GM20431 (cell line): ENCODE measurements around the gene PPFIA2.
"Not testable (repeated sequence)": the region's sequence is repeated elsewhere in the genome, so short reads cannot be mapped to it uniquely, and the experiment has no call there.

Experiments
- in situ Hi-C: fragments of 300-500 bp; cut with MseI, MboI; formaldehyde crosslinking; loops from one replicate; pipeline ENCODE4 v1.15.0; 2020; ENCODE audit warnings: low sequenced_read_pairs; ENCODE audit not compliant: unreplicated experiment

Gene PPFIA2

DNA sequence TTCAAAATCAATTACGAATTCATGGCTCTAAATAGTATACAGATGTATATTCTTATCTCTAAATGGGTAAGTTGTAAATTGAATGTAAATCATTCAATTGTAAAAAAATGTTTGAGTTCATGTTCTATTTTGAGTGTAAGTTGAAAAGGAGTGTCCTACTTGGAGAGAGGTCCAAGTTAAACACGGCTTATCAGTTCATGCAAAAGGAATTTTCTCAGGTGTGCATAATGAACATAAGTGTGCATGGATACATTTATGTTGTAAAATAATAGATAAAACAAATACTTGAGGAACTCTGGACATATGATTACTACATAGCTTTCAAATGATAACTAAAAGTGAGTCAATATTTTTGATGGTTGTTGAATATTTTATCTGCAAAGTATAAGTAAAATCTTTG lies 79.5 kb downstream of the PPFIA2 start:
- in situ Hi-C loops = no loop called here

DNA sequence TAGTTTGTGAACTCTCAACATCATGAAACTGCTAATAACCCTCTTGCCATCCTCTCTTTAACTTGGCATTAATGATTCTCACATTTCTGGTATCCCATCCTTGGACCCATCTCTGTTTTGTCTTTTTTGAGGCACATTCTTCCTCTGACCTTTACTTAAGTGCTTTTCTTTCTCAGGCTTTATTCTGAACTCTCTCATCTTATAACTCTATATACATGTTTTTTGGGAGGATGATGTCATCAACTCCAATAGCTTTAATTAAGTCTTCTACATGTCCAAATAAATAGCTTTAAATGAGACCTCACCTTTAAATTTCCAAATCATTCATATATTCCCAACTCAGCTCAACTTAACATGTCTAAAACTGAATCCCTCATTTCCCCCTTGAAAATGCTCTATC lies 88.4 kb downstream of the PPFIA2 start:
- in situ Hi-C loops = no loop called here

DNA sequence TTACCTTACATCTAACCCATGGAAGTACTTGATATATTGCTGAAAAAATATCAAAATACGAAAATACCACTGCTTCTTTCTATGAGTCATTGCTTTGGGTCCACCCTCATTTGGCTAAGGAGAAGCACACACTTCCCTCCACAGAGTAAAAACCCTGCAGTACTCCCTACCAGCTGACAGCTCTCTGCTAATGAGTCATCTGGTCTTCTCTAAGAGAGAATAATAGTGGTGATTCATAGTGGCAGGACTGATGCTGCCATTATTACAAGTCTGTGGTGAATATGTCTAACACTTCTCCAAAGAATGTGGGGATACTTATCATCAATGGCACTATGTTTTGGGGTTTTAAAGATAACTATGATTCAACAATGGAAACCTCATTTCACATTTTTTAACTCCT lies 90.7 kb downstream of the PPFIA2 start:
- in situ Hi-C loops = no loop called here

DNA sequence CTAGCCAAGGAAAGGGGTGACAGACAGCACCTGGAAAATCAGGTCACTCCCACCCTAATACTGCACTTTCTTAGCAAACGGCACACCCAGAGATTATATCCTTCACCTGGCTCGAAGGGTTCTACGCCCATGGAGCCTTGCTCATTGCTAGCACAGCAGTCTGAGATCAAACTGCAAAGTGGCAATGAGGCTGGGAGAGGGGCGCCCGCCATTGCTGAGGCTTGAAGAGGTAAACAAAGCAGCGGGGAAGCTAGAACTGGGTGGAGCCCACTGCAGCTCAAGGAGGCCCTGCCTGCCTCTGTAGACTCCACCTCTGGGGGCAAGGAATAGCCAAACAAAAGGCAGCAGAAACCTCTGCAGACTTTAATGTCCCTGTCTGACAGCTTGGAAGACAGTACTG lies 99.8 kb downstream of the PPFIA2 start:
- in situ Hi-C loops = not testable (repeated sequence)

DNA sequence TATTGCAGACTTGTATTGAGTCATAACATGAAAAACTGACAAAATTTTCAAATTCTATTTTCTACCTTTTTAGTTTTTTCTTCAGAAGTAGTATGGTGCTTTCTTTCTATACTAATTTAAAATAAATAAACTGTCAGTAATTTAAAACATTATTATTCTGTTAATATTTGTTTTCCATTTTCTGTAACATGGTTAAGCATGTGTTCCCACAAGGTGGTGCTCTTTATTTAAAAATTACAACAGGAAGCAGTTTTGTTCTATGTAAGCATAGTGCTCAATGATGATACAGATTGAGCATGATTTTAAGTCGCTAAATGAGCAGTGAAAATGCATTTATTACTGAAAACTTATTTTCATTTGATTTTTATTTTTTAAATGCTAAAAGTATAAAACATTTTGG lies 114.6 kb downstream of the PPFIA2 start:
- in situ Hi-C loops = loop anchor here (25.0 kb wide), 1 partner anchor 693 kb away; no protein-coding TSS in a partner anchor

DNA sequence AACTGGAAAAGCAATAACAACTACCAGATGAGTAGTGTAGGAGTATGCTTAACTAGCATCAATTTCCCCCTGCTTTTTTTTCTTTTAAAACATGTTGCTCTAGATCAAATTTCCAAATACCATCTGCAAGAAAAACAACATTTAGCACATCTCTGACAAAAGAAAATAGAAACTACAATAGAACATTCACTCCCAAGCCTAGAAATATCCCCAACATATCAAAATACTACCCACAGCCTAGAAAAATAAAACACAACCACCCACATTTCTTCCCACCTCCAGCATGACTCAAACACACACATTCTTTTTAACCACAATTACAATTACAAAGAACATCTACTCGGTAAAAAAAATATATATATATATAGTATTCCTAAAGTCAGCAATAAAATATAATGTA lies 120.0 kb downstream of the PPFIA2 start:
- in situ Hi-C loops = loop anchor here (25.0 kb wide), 1 partner anchor 698 kb away; no protein-coding TSS in a partner anchor

DNA sequence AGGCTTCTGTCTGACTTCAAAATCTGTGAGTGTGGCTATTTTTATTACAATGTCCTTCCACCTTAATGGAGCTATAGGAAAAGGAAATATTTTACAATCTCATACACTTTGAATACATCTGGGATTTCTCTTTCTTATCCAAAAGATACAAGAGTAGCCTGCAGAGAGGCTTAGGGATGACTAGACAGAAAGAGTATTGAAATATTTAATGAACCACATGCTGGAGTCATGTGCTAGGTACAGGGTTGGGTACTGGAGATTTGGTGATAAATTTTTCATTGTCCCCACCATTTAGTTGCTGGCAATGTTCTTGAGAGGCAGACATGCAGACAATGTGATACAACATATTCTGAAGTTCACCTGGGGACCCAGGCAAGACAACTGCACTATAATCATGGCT lies 126.0 kb downstream of the PPFIA2 start:
- in situ Hi-C loops = loop anchor here (25.0 kb wide), 1 partner anchor 704 kb away; no protein-coding TSS in a partner anchor

DNA sequence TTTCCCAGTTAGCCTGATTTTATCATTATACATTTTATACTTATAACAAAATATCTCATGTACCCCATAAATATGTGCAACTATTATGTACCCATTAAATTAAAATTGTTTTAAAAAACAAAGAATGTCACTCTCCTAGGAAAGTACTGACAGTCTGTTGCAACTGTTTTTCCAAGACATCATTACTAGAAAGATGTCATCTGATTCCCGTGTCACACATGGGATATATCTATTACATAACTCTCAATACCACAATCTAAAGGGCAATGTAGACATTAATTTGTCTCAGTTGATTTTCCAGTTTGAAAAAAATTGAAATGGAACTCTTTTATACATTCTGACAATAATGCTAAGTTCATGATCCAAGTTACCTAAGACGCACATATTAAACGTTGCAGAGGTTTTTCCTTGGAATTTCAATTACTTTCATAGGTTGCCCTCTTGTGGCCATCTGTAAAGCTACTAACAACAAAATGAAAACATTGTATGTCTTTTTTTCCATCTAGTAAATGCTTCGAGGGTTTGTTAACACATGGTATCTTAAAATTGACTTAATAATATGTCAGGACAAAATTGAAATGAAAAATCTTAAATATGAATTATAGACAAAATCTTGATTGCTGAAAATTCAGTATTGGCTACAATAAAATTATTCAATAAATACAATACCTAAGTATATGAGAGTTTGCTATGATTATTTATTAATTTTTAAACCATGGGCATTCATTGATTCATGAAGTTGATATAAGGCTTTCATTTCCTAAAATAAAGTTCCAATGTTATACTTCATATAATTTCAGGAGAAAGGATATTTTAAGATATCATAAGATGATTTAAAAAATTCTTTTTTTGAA lies 131.6 kb downstream of the PPFIA2 start:
- in situ Hi-C loops = loop anchor here (25.0 kb wide), 1 partner anchor 710 kb away; no protein-coding TSS in a partner anchor

DNA sequence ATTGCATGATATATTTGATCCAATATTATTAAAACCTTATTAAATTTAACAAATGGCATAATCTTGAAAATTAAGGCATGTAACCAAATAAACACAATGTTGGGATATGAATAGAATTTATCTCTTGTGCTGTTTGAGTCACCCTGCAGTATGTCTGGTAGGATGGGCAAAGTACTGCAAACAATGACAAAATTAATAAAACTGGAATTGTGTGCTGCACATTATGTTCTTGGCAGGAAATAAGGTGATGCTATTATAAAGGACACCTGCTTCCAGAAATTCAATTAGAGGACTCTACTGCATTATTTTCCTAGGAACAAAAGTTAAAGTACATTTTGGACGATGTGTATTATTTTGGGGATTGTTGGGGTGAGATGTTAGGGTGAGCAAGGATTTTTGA lies 132.7 kb downstream of the PPFIA2 start:
- in situ Hi-C loops = loop anchor here (25.0 kb wide), 1 partner anchor 711 kb away; no protein-coding TSS in a partner anchor

DNA sequence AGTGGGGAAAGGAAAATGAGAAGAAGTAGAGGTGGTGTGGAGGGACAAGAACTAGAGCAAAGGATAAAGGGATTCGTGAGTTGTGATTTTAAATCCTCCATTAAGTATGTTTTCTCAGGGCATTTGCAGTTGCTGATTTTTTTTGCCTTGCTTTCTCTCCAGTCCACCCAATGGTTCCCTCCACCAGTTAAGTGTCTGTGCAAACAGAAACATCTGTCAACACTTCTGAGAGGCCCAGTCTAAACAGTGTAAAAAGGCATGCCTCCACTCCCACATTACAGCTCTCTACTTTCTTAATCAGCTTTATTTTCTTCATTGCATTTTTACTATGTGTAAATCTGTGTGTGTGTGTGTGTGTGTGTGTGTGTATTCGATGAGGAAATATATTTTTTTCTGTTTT lies 141.2 kb downstream of the PPFIA2 start:
- in situ Hi-C loops = no loop called here

DNA sequence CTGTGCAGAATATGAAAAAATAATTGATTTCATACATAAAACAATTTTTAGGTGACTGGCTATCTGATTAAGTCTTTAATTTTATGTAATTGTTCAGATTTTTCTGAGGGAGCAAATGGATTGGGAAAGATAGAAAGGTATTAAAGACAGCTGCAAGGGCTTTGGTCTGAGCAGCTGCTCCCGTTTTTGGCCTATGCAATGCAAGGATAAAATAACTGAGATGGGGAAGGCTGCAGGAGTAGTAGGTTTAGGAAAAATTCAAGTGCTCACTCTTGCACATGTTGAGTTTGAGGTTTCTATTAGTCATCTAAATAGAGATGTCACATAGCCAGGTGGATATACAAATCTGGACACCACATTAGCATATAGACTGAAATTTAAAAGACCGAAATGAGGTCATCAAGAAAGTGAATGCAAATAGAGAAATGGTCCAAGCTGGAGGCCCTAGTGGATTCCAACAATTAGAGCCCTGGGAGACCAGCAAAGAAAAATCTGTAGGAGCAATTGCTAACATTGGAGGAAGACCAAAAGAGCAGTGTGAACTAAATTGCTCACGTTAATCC lies 144.0 kb downstream of the PPFIA2 start:
- in situ Hi-C loops = no loop called here

DNA sequence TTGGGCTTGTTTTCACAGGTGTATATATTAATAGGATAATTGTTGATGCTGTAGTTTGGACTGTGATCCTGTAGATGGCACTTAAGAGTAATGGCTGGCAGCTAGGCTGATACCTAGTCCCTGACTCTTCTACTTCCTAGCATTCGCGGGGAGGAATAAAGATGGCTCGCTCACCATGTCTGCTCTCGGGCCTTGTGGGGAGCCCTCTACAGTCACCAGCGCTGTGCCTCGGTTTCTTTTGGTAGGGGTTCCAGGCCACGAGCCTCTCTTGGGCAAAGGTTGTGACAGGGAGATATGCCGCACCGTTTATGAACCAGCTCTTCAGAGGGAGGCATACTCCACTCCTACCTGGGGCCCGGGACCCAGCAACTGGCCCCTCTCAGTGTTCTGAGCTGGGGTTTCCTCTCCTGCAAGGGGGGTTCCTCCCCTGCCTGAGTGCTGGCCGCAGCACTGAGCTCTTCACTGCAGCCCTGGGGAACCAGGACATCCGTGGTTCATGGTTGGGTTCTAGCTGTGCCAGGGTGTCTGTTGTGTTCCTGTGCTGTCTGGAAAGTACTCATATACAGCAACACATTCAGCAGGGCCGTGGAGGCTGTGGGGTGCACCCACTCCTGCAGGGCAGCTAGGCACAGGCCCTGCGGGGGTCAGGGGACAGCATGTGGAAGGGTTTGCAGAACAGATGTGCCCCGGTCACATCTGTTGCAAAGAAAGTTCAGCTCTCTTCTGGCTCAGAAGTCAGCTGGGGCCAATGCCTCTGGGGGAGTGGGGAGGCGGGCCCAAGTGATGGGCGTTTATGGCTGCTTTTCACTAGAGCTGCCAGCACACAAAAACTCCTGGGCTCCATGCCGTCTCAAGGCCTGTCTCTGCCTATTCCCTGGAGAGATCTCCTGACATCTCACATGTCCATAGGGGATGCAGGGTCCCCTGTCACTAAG lies 147.9 kb downstream of the PPFIA2 start:
- in situ Hi-C loops = no loop called here

DNA sequence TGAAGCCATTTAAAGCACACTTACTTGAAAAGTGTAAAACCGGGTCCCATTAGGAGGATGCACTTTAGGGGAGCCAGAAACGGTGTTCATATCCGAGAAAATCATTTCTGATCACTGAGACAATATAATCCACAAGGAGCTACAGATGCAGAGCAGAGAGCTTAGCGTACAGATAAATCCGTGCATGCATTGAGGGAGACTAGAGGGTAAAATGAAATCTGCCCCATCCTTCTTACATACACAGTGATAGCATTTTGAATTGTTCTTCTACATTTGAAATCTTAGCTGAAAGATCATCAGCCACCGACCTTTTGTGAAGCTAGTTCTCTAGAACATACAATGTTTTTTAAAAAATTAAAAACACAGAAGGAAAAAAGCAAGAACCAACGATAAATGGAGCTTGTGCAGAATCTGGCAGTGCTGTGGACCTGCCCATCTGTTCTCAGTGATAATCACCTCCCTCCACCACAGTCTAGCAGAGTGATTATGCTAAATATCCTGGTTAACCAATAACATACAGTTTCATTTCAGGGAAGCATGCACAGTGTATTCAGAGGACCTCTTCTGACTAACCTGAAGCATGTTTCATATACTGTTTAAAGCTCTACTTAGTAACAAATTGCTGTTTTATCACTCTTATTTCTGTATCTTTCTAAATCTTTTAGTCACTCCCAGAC lies 161.1 kb downstream of the PPFIA2 start:
- in situ Hi-C loops = no loop called here

DNA sequence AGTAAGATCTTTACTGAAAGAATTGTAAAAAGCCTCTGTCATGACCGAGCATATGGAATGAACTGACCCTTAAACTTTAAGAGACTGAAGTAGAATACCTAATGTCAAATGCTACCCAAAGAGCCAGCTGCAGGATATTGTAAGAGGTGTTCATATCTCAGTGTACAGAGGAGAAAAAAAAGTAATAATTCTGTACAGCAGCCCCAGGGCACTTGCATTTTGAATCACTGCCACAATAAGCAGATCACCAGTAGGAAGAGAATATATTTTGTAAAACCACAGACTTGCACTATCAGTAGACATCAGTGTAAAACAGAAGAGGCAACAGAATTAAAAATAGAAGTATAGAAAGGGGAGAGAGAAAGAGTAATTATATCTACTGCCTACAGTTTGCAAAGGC lies 162.6 kb downstream of the PPFIA2 start:
- in situ Hi-C loops = no loop called here

DNA sequence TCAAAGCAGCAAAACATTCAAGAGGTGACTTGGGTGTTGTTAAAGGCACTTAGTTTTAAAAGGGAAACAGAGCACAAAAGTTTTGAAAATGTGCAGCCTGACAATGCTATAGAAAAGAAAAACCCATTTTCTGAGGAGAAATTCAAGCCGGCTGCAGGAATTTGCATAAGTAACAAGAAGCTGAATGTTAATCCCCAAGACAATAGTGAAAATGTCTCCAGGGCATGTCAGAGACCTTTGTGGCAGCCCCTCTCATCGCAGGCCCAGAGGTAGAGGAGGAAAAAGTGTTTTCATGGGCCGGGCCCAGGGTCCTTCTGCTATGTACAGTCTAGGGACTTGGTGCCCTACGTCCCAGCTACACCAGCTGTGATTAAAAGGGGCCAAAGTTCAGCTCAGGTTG lies 167.9 kb downstream of the PPFIA2 start:
- in situ Hi-C loops = no loop called here

DNA sequence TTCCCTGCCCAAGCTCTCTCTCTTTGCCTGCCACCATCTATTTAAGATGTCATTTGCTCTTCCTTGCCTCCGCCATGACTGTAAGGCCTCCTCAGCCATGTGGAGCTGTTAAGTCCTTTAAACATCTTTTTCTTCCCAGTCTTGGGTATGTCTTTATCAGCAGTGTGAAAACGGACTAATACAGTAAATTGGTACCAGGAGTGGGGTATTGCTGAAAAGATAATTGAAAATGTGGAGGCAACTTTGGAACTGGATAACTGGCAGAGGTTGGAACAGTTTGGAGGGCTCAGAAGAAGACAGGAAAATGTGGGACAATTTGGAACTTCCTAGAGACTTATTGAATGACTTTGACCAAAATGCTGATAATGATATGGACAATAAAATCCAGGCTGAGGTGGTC lies 168.4 kb downstream of the PPFIA2 start:
- in situ Hi-C loops = not testable (repeated sequence)

DNA sequence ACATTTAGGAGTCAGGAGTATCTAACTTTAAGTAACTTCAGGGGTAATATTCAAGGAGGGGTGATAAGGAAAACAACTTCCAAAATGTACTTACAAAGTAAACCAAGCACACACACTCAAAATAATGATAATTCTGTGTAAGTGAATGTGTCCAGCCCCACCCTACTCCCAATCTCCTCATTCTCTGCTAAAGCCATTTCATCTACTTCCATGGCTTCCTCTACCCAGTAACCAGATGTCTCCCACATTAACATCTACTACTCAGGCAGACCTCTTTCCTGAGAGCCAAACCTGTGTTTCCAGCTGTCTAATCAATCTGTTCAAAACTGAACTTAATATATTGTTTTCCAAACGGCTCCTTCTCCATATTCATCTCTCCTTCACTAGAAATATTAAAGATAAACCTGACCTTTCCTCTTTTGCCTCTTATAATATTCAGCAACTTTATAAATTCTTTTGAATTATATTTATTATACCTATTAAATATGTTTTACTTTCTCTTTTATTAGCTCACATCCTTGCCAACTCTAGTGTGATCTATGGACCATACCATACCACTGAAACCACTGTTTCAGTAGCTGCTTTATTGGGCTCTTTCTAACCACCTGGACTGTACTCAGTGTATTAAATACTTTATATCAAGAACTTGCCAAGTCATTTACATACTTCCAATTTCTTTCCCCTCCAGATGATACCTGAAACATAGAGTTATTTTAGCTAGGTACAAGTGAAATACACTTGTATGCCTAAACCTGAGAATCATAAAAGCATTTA lies 170.7 kb downstream of the PPFIA2 start:
- in situ Hi-C loops = no loop called here

DNA sequence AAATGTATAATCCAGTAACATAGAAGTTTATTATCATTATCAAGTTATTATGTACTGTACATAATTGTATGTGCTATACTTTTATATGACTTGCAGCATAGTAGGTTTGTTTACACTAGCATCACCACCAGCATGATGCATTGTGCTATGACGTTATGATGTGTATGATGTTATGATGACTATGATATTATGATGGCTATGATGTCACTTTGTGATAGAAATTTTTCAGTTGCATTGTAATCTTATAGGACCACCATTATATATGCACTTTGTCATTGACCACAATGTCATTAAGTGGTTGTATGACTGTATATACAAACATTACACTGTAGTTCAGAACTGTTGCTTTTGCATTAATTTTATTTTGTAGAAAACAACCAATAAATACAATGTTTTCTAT lies 173.4 kb downstream of the PPFIA2 start:
- in situ Hi-C loops = no loop called here

DNA sequence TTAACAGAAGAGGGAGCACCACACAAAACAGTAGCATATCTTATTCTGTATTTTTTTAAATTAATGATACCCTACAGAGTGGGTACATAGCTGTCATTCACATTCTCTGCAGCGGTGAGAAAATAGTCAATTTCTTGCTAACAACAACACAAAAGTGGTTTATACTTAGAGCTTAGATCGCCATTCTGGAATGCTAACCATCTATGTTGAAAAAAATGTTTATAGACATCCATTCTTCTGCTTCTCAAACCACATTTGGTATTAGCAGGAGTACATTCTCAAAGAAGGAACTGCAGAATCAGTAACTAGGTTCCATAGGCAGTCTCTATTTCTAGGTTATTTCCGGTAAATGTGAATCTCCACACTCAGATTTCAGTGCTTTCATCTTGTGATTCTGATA lies 185.9 kb downstream of the PPFIA2 start:
- in situ Hi-C loops = no loop called here
